ENCODE results near the gene TOR4A. TPM values are rescaled to one million over a fixed set of nuclear protein-coding genes. Genes with fewer than 3 reads are reported as not detected.

Gene TOR4A
- total RNA-seq, 2 donors from 2014 or later, result 14.2 to 18.9 TPM

- Mint-ChIP-seq H3K27ac (no peak overlapping the region), H3K4me3 (peak overlapping the region; percentile 35), H3K36me3 (ENCODE audit: low read depth) (no peaks in the 10 kb centered on the region), H3K27me3 (ENCODE audit: insufficient read depth) (peaks cover 53% of the 10 kb centered on the region), H3K9me3 (peaks cover 5% of the 10 kb centered on the region), H3K4me1 (peaks cover 13% of the 10 kb centered on the region)
- H3K27me3 ChIP-seq (ENCODE audit: control insufficient read depth, insufficient read depth, low read length, poor library complexity, severe bottlenecking), result peaks cover 40% of the 10 kb centered on the region
- H3K36me3 ChIP-seq (ENCODE audit: control insufficient read depth, insufficient read depth, low read length), result no peaks in the 10 kb centered on the region
- peak; percentile 73 for DNase-seq
- H3K4me3 ChIP-seq (ENCODE audit: low read length), result no peak overlapping the region
- H3K9ac ChIP-seq (ENCODE audit: extremely low read depth, low read length, poor library complexity, severe bottlenecking), result no peak overlapping the region
- peaks cover under 1% of the 10 kb centered on the region for H3K4me1 ChIP-seq (ENCODE audit: control insufficient read depth, insufficient read depth, low read length)
- H3K9me3 ChIP-seq (ENCODE audit: control insufficient read depth, low read length), result no peaks in the 10 kb centered on the region
- 77 to 81% methylated on average over 9 to 11 of the region's 11 CpGs for WGBS, 2 experiments (ENCODE audit: insufficient coverage in 1 of 2, insufficient read length in 1 of 2)
- TF ChIP-seq CTCF (conservative IDR thresholded peaks at IDR 0.05), result no peak
- no peak overlapping the region for H3K27ac ChIP-seq (ENCODE audit: low read depth, low read length)
Measured at GRCh38 chr9:137294091-137294680, 16.7 kb downstream of the TOR4A start.

- WGBS, 2 experiments (ENCODE audit: insufficient coverage in 1 of 2, insufficient read length in 1 of 2), result 37 to 39% methylated on average over 21 to 35 of the region's 35 CpGs
- H3K27ac ChIP-seq (ENCODE audit: low read depth, low read length), result no peak overlapping the region
- no peak overlapping the region for H3K9ac ChIP-seq (ENCODE audit: extremely low read depth, low read length, poor library complexity, severe bottlenecking)
- Mint-ChIP-seq H3K27ac (no peak overlapping the region), H3K4me3 (peak overlapping the region; percentile 35), H3K27me3 (ENCODE audit: insufficient read depth) (peaks cover 56% of the 10 kb centered on the region), H3K4me1 (peaks cover 17% of the 10 kb centered on the region), H3K9me3 (peaks cover 5% of the 10 kb centered on the region), H3K36me3 (ENCODE audit: low read depth) (no peaks in the 10 kb centered on the region)
- peaks cover 46% of the 10 kb centered on the region for H3K27me3 ChIP-seq (ENCODE audit: control insufficient read depth, insufficient read depth, low read length, poor library complexity, severe bottlenecking)
- no peaks in the 10 kb centered on the region for H3K36me3 ChIP-seq (ENCODE audit: control insufficient read depth, insufficient read depth, low read length)
- H3K9me3 ChIP-seq (ENCODE audit: control insufficient read depth, low read length), result no peaks in the 10 kb centered on the region
- peaks cover 3% of the 10 kb centered on the region for H3K4me1 ChIP-seq (ENCODE audit: control insufficient read depth, insufficient read depth, low read length)
- no peak for TF ChIP-seq CTCF (conservative IDR thresholded peaks at IDR 0.05)
- H3K4me3 ChIP-seq (ENCODE audit: low read length), result no peak overlapping the region
- DNase-seq, result peak; percentile 83
Measured at GRCh38 chr9:137294681-137295237, 17.2 kb downstream of the TOR4A start.

- DNase-seq, result peak; percentile 83
- Mint-ChIP-seq H3K9me3 (peaks cover 5% of the 10 kb centered on the region), H3K4me3 (peak overlapping the region; percentile 35), H3K27me3 (ENCODE audit: insufficient read depth) (peaks cover 60% of the 10 kb centered on the region), H3K4me1 (peaks cover 21% of the 10 kb centered on the region), H3K27ac (no peak overlapping the region), H3K36me3 (ENCODE audit: low read depth) (no peaks in the 10 kb centered on the region)
- H3K27me3 ChIP-seq (ENCODE audit: control insufficient read depth, insufficient read depth, low read length, poor library complexity, severe bottlenecking), result peaks cover 51% of the 10 kb centered on the region
- no peak overlapping the region for H3K4me3 ChIP-seq (ENCODE audit: low read length)
- TF ChIP-seq CTCF (conservative IDR thresholded peaks at IDR 0.05), result peak; percentile 73
- H3K27ac ChIP-seq (ENCODE audit: low read depth, low read length), result no peak overlapping the region
- WGBS, 2 experiments (ENCODE audit: insufficient coverage in 1 of 2, insufficient read length in 1 of 2), result 0 to 3% methylated on average over 3 to 76 of the region's 76 CpGs
- peaks cover 3% of the 10 kb centered on the region for H3K4me1 ChIP-seq (ENCODE audit: control insufficient read depth, insufficient read depth, low read length)
- H3K9ac ChIP-seq (ENCODE audit: extremely low read depth, low read length, poor library complexity, severe bottlenecking), result no peak overlapping the region
- H3K9me3 ChIP-seq (ENCODE audit: control insufficient read depth, low read length), result no peaks in the 10 kb centered on the region
- no peaks in the 10 kb centered on the region for H3K36me3 ChIP-seq (ENCODE audit: control insufficient read depth, insufficient read depth, low read length)
Measured at GRCh38 chr9:137295238-137295811, 17.8 kb downstream of the TOR4A start.

All from endodermal cell (in vitro differentiated cells).